Choroid plexus epithelial cell (primary cell): Measurements from ENCODE around the gene TP53RK.

Source experiments
- DNase-seq: peaks from one replicate; pipeline ENCODE4 v3.0.0-alpha.2; 2010; ENCODE audit warnings: low read depth
- H3K4me3 ChIP-seq: 2 replicates; pipeline ENCODE4 v1.5.1; 2011; ENCODE audit warnings: low read depth, mild to moderate bottlenecking, control low read depth, low read length, moderate library complexity
- CTCF ChIP-seq: conservative IDR thresholded peaks from 2 replicates; pipeline ENCODE4 v1.5.1; 2011; ENCODE audit warnings: low read depth, mild to moderate bottlenecking, control low read depth, inconsistent platforms, low read length, moderate library complexity

Gene TP53RK

GRCh38 chr20:46701057-46701456, 11.8 kb upstream of the TP53RK start:
- no peak overlapping the region for H3K4me3 ChIP-seq
- no peak for TF ChIP-seq CTCF
- no peak for DNase-seq

- TF ChIP-seq CTCF: no peak
- no peak for DNase-seq
These were observed 11.2 kb upstream of the TP53RK start for GRCh38 chr20:46700481-46700880.

GRCh38 chr20:46699651-46700359, 10.6 kb upstream of the TP53RK start:
- DNase-seq: peak; percentile 71
- TF ChIP-seq CTCF: peak; percentile 91

More at GRCh38 chr20:46700481-46700880, 11.2 kb upstream of the TP53RK start:
- no peak overlapping the region for H3K4me3 ChIP-seq

GRCh38 chr20:46698788-46699187, 9.5 kb upstream of the TP53RK start:
- H3K4me3 ChIP-seq: no peak overlapping the region
- no peak for TF ChIP-seq CTCF
- DNase-seq: peak; percentile 18

More at GRCh38 chr20:46699651-46700359, 10.6 kb upstream of the TP53RK start:
- no peak overlapping the region for H3K4me3 ChIP-seq

- H3K4me3 ChIP-seq: no peak overlapping the region
- TF ChIP-seq CTCF: no peak
- no peak for DNase-seq
These were observed 7.6 kb upstream of the TP53RK start for GRCh38 chr20:46696791-46697279.

- no peak for TF ChIP-seq CTCF
- peak; percentile 62 for DNase-seq
- H3K4me3 ChIP-seq: no peak overlapping the region
These were observed 6.6 kb upstream of the TP53RK start for GRCh38 chr20:46695892-46696291.

- peak; percentile 81 for DNase-seq
- TF ChIP-seq CTCF: no peak
These were observed 5.2 kb upstream of the TP53RK start for GRCh38 chr20:46694484-46694883.

More at GRCh38 chr20:46694484-46694883, 5.2 kb upstream of the TP53RK start:
- H3K4me3 ChIP-seq: no peak overlapping the region
